GM18867 (cell line): ENCODE data around the gene PPP6R2.

Experiments
- ATAC-seq: cut with Tn5 transposase; IDR thresholded peaks from one replicate; pipeline ENCODE4 v1.9.1; 2021; ENCODE audit warnings: mild to moderate bottlenecking, moderate library complexity; ENCODE audit not compliant: unreplicated experiment

The PPP6R2 gene

DNA sequence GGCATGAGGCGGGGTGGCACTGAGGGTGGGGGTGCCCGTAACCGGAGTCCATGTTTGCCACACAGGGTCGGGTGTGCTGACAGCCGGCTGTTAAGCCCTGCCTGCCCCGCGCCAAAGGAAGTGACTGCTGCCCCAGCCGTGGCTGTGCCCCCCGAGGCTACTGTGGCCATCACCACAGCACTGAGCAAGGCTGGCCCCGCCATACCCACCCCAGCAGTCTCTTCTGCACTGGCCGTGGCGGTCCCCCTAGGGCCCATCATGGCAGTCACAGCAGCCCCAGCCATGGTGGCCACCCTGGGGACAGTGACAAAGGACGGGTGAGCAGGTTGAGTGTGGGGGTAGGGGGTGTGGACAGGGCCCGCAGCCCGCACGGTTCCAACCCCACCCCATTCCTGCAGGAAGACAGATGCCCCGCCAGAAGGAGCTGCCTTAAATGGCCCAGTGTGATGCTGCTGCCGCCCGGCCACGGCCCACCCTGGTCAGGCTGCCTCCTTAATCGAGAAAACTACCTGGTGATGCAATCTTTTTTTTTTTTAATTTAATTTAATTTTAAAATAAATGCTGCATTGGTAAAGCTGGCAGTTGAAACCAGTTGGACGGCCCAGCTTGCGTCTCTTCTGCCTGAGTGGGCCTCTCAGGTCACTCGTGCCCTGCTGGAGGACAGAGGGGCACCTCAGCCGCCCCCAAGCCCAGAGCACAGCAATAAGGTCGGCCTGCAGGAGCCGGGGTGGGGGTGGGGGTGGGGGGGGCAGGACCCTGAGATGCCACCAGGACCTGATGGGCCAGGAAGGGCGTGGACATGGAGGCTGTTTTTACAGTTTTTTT lies 100.9 kb downstream of the PPP6R2 start:
- no peak for ATAC-seq

- no peak for ATAC-seq
Measured at GRCh38 chr22:50444663-50445062, 101.5 kb downstream of the PPP6R2 start.

DNA sequence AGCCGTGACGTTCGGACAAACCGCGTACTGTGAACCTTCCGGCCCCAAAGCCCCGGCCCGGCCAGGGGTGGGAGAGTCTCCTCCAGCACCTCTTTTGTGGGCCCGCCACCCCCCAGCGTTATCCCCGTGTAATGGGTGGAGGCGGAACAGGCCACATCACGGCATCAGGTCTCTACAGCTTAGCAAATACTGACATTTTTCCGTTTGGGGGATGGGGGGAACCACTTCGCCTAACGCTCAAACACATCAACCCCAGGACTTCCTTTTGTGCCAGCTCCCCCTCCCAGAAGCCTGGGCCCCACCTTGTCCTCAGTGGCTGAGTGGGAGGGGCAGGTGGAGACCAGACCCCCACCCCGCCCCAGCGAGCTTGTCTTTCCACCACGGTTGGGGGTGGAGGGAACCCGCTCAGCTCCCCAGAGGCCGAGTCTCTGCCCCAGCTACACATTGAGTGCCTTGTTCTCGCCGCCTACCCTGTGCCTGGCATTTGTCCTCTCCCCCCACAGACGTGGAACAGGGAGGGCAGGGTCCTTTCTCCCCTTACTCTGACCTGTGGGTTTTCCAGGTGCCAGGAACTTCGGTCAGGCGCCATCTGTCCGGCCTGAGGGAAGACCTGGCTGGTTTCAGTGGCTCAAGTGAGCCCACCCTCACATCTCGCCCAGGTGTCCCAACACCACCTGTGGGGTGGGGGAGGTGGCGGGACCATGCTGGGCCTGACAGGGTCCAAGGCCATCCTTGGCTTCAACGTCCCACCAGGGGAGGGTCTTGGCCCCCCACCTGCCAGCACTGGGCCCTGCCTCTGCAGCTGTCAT lies 102.1 kb downstream of the PPP6R2 start:
- ATAC-seq: no peak

GRCh38 chr22:50445880-50446707 lies 103.0 kb downstream of the PPP6R2 start:
- no peak for ATAC-seq

DNA sequence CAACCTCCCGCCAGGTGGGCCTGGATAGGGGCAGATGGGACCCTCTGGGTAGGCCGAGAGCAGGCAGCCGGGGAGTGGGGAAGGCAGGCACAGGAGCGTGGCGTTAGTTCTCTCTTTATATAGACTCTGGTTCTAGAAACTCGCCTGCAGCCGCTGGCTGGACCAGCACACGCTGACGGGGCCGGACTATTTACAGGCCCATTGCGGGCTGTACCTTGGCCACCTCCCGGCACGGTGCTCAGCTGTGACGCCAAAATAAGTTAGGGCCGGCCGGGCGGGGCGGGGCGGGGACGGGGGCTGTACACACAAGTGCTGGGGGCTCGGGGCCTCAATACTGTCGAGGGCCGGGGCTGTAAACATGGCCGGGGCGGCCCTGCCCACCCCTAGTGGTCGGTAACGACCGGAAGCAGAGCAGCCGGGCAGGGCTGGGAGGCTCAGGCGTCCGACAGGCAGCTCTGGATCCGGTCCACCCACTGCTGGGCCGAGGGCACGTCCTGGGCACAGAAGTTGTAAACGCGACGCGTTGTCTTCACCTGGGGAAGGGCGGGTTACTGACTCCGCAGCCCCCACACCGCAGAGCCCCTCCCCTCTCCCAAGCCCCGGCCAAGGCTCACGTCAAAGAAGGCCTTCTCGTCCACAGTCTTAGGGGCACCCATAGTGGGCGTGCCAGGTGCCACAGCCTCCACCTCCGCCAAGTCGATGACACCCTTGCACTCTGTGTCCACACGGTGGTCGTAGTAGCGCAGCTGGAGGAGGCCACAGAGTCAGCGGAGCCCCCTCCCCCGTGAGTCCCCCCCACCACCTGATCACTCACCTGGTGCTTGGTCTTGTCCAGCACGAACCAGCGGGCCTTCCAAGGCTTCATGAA lies 103.8 kb downstream of the PPP6R2 start:
- no peak for ATAC-seq

- ATAC-seq: no peak
Measured at GRCh38 chr22:50447576-50448551, 104.7 kb downstream of the PPP6R2 start.

DNA sequence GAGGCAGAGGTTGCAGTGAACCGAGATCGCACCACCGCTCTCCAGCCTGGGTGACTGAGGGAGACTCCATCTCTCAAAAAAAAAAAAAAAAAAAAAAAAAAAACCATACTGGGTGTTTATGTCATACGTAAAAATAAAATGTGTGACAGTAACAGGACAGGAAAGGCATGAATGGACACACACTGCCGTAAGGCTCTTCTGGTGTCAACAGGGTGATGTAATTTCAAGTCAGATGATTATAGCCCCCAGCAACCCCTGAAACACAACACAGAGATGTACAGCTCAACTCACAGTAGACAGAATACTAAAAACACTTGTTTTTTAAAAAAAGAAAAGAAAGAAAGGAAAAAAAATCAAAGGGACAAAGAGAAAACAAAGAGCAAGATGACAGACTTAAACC lies 109.5 kb downstream of the PPP6R2 start:
- no peak for ATAC-seq

GRCh38 chr22:50454556-50455075 lies 111.5 kb downstream of the PPP6R2 start:
- ATAC-seq: no peak

DNA sequence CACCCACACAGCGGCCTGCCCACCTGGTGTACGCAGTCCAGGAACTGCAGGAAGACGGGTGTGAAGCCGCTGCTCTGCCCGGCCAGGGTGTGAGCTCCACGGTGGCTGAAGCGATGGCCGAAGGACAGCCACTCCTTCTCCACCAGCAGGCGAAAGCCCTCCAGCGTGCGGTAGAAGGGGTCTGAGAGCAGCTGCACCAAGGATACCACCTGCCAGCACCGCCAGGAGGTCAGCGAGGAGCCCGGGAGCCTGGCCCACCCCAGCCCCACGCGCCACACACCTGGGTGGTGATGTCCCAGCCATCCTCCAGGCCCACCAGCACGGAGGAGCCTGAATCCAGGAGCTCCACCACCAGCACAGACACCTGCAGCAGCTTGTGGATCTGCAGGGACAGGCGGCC lies 112.1 kb downstream of the PPP6R2 start:
- no peak for ATAC-seq

DNA sequence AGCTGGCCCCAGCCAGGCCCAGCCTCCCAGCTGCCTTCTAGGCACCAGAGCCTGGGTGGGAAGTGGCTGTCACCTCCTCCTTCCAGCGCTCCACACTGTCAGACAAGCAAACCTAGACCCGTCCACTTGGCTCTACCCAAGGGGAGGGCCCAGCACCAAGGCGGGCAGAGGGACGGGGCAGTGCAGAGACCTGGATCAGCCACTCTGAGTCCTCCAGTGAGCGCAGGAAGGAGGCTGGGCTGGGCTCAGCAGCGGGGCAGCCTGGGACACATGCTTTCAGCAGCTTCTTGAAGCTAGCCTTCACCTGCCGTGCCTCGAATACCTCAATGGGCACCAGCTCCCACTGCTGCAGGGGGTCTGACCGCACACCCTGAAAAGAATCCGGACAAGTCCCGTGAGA lies 112.9 kb downstream of the PPP6R2 start:
- no peak for ATAC-seq

GRCh38 chr22:50456466-50457234 lies 113.5 kb downstream of the PPP6R2 start:
- ATAC-seq: no peak

DNA sequence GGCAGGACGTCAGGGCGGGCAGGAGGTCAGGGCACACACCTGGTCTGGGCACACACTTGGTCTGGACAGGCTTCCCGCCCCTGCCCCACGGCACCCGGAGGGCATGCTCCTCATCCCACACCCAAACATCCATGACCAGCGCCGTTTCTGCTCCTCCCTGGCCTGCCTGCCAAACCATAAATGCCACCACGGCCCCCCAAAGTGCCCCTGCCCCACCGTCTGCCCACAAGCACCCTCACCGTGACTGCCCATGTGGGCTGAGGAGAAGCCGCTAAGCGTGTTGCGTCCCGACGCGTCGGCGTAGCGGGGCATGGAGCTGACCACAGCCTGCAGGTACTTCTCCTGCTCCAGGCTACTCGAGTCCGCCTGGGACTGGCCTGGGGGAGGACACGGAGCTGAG lies 115.9 kb downstream of the PPP6R2 start:
- no peak for ATAC-seq

- ATAC-seq: no peak
Measured at GRCh38 chr22:50459496-50460140, 116.5 kb downstream of the PPP6R2 start.

- no peak for ATAC-seq
Measured at GRCh38 chr22:50460938-50461337, 117.8 kb downstream of the PPP6R2 start.

DNA sequence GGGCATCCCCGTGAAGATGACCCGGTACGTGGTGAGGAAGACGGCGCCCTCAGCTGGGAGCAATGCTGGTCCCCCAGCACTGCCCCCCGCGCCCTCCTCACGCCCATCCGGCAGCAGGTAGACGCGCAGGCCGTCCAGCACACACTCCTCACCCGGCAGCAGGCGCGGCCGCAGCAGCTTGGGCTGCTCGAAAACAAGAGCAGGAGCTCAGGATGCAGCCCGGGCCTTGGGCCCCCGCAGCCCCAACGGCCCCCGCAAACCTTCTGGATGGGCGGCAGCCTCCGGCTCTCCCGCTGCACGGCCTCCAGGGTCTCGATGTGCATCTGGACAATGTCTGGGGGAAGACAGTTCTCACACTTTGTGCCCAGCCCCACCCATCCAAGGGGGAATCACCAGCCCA lies 118.4 kb downstream of the PPP6R2 start:
- no peak for ATAC-seq

GRCh38 chr22:50461979-50462540 lies 118.9 kb downstream of the PPP6R2 start:
- ATAC-seq: no peak

GRCh38 chr22:50463188-50463900 lies 120.2 kb downstream of the PPP6R2 start:
- no peak for ATAC-seq
